Suppressor macrophage treated with lipopolysaccharide for 4 hours (primary cell): ENCODE data around the gene EXD3.

Experiments used
- DNase-seq: peaks from one replicate; pipeline ENCODE4 v3.0.0-alpha.2; 2020

EXD3 gene

DNA sequence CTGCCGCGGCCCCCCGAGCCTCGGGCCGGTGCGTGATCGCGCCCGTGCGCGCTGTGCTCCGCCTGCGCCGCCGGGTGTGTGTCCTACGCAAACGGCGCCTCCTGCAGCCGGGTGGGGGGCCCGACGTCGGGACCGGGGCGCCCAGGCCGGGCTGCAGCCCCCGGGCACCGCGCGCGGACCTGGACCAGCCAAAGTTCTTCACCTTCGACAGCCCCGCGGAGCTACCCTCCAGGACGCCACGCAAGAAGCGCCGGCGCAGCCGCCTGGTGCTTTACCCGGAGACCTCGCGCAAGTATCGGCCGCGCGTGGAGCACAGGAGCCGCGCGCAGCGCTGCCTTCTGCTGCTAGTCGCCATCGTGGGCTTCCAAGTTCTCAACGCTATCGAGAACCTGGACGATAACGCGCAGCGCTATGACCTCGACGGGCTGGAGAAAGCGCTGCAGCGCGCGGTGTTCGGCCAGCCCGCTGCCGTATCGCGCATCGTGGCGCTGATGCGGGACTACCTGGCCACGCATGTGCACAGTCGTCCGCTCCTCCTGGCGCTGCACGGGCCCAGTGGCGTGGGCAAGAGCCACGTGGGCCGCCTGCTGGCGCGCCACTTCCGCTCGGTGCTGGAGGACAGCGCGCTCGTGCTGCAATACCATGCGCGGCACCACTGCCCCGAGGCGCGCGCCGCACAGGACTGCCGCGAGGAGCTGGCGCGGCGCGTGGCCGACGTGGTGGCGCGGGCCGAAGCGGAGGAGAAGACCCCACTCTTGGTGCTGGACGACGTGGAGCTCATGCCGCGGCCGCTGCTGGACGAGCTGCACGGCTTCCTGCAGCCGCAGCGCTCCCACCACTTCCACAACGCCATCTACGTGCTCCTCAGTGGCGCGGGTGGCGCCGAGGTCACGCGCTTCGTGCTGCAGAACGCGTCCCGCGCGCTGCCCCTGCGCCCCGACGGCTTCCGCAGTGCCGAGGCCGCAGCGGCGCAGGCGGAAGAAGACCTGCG, 143.9 kb downstream of the EXD3 start:
- no peak for DNase-seq

DNA sequence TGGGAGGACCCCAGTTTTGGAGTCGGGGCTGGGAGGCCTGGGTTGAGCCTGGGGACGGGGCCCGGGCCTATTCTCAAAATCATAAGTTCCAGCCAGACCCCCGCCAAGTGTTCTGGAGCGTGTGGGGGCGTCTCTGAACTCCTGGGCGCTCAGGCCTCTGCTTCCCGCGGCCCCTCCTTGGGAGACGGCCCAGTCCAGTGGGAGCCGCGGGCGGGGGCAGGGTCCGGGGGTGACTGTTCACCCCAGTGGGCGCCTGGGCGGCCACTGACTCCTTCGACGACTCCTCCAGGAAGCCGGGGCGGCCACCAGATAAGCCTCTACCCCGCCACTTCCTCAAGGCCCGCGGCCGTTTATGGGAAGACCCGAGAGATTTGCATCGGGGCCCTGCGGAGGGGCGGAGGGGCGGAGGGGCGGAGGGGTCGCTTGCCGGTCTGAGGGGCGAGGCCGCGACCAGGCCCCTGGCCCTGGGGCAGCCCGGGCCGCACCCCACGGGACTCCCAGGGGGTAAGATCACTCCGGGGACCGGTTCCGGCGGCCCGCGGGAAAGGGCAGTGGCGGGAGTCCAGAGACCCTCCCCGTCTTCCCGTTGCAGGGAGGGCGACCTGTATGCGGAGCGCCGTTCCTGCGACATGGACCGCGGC, 144.8 kb downstream of the EXD3 start:
- peak; percentile 60 for DNase-seq

DNA sequence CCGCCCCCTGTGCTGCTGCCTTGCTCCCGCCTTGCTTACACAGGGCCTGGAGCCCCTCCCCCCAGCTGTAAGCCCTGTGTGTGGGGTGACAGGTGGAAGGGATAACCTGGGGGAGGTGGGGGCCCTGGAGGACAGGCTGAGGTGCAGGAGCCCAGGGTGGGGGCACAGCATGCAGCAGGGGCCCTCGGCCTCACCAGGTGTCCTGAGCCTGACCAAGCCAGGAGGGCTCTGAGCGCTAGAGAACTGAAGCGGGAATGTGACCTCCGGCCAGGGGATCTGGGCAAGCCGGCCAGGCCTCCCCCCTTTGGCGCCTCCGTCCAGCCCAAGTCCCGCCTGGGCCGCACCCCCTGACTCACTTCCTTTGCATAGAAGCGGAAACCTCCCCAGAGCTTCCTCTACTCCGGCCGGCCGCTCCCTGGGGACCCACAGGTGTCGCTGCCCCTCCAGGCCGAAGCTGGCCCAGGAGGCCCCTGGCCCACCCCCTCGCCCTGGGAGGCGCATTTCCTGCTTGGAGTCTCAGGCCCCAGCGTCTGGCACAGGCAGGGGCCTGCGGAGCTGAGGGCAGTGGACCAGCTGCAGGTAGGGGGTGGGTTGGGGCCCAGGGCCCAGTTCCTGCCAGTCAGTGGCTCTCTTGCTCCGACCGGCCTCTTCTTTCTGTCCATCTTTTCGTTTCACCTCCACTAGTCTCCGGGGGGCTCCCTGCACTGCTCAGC, 145.5 kb downstream of the EXD3 start, which contains the start of gene TOR4A:
Gene TOR4A (plus strand): TSS at position 398 of the 713 bp plus-strand sequence. CDS start 964 bp downstream, outside the sequence.
- peak; percentile 87 for DNase-seq

DNA sequence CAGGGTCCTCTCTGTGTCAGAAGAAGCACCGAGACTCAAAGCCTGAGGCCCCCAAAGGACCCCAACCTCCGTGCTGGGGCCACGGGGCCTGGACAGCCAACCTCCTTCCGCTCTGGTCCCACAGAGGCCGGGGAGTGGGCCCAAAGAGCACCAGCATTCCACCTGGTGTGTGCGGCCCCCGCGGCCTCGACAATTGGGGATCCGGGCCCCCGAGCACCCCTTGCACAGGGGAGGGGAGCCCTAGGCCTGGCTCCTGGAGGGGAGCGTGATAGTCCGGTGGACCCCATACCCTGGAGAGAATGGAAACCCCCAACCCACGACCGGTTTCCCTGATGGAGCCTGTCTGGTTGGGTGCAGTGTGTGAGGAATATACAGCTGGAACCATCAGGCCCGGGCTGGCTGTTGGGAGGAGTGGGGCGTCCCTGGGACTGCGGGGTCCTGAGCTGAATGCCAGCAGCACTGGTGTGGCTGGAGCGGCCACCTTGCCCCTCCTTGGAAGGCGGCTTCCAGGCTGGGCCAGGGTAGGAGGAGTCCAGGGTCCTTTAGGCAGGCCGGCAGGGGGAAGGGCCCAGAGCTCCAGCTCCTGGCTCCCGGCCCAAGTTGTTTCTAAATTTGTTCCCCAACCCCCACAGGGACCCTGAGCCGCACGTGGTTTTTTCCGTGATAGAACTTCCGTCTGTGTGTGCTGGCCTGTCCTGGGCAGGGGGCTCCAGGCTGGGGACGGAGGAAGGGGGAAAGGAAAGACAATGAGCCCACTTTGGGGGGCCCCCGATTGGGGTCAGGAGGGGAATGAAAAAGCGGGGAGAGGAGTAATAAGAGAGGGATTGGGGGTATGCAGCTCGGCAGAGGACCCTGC, 146.3 kb downstream of the EXD3 start:
- DNase-seq, result peak; percentile 23

DNA sequence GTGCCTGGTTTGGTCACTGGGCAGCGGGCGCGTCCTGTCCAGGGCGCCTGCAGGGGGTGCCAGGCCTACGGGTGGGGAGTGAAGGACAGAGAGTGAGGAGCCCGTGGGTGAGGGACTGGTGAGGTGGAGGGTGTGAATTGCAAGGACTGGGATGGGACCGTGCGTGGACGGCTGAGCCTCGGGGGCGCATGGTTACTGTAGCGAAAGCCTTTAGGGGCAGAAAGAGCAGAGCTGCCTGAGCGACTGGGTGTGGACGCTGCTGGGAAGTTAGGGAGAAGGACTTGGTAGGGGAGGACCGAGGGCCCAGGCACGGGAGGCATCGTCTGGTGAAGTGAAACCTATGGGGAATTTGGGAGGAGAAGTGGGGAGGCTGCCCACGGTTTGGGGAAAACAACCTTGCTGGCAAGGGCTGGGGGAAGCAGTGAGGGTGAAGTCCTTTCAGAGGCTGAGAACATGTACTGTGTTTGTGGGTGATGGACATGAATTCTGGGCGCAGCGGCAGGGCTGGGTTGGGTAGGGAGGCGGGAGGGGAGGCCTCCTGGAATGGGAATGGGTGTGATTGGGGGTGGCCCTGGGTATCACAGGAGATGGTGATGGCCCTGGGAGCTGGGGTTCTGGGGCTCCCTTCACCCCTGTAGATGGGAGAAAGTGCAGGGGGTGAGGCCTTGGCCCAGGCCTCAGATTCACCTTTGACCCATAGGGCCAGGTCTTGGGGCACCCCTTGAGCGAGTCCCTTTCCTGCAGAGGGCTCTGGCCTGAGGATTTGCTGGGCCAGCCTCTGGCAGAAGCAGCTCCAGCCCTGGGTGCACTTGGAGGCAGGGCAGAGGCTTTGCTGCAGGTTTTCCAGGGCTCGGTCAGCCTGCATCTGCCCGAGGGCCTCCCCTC, 147.1 kb downstream of the EXD3 start:
- DNase-seq, result peak; percentile 61

DNA sequence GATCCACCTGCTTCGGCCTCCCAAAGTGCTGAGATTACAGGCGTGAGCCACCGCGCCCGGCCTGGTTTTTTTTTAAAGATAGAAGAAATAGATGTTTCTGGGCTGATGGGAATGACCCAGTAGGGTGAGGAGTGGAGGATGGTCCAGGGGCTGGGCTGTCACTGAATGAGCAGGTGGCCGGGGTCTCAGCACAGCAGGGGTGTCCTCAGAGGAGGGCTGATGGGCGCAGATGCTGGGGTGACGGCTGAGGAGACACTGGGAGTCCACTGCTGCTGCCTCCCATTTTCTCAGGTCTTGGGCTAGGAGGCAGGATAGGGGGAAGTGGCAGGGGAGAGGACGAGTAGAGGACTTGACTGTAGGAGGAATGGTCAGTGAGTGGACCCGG, 147.8 kb downstream of the EXD3 start:
- no peak for DNase-seq

DNA sequence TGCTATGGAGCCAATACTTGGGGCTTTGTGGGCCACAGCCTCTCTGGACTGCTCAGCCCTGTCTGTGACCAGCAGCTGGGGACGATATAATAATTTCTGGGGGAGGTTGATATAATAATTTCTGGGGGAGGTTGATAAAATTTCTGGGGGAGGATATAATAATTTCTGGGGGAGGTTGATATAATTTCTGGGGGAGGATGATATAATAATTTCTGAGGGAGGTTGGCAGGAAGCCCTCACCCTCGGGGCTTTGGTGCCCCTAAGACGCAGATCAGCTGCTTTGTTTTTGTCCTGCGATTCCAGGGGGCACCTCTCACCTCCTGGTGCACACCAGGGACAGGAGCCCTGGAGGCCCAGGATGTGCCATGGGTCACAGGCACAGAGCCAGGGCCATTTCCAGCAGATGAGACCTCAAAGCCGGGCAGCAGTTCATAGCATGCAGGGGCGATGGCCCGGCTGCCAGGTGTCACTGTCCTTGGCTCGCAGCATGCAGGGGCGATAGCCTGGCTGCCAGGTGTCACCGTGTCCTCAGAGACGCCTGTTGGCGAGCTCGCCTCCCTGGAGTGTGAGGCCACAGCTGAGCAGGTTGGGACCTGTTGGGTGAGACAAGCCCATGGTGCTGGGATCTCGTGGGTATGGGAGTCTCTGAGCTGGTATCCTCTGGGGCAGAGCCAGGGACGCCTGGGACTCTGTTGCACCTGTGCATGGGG, 149.2 kb downstream of the EXD3 start:
- no peak for DNase-seq

DNA sequence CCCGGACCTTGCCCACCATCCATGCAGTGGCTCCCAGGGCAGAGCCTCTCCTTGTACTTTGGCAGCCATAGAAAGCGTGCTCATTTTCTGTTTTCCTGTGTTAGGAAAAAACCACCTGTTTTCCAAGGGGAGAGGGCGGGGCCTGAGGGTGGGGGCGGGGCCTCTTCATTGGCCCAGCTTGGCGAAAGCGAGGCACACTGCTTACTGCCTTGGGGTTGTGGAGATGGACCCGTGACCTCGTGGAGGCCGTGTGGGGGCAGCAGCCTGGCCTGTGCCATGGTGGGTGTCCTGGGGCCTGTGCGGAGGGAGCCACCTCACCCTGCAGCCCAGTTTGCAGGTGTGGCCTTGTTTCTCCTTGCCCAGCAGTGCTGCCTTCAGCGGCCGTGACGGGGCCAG, 149.9 kb downstream of the EXD3 start:
- DNase-seq, result no peak

DNA sequence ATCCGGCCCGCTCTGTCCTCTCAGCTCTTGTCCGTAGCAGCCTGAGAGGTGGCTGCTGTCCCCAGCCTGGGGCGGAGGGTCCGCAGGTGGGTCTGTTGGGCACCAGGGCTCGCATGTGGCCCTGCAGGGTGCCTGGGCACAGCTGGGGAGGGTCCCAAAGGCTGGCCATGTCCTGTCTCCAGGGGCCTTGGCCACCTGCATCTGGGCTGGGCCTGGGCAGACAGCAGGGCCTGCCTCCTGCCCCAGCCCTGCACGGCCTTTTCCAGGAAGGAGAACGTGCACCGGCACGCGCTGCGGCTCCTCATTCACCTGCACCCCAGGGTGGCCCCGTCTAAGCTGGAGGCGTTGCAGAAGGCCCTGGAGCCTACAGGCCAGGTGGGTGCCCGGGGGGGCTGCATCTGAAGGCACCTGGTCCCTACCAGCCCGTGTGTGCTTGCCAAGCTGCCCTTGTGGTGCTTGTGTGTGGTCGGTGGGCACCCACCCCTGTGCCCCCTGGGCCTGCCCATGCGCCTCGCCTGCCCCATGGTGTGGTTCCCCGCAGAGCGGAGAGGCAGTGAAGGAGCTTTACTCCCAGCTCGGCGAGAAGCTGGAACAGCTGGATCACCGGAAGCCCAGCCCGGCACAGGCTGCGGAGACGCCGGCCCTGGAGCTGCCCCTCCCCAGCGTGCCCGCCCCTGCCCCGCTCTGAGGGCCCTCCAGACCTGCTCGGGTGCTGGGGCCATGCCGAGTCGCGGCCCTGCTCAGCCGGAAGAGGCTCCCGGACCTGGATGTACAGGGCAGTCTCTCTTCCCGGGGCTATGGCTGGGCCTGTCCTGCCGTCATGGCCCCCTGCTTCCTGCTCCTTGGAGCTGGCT, 150.5 kb downstream of the EXD3 start:
- DNase-seq, result no peak

DNA sequence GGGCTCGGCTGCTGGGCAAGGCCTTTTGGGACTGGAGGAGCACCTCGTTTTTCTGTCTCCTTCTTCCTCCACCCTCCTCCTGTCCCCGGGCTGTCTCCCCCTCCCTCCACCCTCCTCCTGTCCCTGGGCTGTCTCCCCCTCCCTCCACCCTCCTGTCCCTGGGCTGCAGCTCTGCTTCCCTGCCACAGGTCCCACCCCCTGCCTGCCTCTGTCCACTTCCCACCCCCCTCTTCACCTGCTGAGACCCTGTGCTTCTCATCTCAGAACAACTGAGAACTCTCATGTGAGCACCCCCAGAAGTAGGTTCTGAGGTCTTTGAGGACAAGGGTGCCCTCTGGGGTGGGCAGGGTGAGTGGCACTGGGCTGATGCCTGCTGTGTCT, 151.3 kb downstream of the EXD3 start:
- DNase-seq, result no peak

DNA sequence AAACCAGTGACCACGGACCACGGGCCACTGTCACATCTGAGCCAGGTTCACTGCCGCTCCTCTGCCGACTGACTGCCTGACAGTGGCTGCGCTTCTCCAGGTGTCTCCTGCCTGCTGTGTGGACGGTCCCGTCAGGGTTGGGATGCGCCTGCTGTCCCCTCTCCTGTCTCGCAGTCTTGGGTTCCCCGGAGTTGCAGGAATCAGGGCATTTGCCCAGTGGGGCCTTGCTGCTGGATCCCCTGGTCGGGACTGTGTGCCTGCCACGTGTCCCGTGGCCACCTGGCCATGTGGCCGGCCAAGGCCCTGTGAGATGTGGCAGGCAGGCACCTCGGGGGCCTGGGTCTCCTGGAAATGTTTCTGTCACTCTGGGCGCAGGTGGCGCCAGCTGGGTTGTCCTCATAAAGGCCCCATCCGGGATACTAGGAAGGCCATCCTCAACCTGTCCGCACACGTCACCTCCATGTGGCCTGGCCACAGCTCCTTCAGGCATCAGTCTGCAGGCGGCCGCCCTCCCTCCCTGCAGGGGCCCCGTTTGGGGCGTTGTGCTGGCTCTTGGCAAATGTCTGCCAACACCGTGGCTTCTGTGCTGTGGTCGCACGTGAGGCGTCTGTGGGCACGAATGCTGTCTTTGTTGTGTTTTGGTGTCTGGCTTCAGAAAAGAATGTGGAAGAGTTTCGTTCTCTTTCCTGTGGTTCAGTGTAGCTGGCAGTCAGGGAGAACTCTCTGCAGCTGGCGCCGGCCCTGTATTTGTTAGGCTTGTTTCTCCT, 151.8 kb downstream of the EXD3 start:
- no peak for DNase-seq

DNA sequence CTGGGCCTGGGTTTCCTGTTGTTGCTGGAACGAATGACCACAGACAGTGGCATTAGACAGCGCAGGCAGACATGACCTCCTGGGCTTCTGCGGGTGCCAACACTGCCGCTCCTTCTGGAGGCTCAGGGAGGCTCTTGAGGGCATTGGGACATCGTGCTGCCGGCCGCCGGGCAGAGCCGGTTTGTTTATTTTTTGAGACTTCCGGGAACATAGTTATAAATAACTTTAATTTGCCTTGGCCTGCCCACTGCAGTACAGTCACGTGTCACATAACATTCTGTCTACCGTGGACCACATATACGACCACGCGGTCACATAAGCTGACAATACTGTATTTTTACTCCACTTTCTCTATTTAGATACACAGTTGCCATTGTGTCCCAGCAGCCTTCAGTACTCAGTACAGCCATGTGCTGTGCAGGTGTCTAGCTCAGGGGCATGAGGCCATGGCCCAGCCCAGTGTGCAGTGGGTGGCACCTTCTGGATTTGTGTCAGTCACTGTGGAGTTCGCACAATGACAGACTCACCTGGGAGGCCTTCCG, 153.7 kb downstream of the EXD3 start:
- no peak for DNase-seq

DNA sequence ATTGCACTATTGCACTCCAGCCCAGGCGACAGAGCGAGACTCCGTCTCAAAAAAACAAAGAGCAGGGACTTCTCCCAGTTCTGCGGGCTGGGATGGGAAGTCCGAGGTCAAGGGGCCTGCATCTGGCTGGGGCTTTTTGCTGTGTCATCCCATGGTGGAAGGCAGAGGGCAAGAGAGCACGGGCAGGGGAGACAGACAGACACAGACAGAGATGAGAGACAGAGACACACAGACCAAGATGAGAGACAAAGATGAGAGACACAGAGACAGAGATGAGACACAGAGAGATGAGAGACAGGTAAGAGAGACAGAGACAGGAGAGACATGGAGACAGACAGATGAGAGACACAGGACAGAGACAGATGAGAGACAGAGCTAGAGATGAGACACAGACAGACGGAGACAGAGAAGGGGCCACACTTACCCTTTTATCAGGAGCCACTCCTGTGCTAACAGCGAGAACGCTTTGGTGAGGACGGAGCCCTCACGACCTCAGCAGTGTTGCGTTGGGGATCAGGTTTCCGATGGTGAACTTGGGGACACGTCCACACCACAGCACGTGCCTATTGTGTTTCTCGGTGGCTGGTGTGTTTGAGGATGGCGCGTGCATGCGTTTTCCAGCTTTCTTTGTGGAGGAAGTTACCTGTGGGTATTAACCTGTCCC, 154.3 kb downstream of the EXD3 start:
- DNase-seq, result peak; percentile 23

DNA sequence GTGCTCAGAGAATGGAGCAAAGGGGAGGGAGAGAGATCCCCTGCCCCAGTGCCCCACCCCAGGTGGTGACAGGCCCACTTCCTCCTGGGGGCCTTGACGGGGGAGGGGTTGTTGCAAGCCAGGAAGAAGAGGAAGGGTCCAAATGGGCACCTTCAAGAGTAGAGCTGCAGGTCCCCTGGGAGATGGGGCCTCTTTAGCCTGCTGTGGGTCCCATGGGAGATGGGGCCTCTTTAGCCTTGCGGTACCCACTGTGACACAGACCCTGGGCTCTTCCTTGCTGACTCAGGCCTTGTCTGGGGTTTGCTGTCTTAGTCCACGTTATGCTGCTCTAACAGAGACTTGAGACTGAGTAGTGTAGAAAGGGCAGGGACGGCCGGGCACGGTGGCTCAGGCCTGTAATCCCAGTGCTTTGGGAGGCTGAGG, 155.0 kb downstream of the EXD3 start:
- DNase-seq, result no peak

DNA sequence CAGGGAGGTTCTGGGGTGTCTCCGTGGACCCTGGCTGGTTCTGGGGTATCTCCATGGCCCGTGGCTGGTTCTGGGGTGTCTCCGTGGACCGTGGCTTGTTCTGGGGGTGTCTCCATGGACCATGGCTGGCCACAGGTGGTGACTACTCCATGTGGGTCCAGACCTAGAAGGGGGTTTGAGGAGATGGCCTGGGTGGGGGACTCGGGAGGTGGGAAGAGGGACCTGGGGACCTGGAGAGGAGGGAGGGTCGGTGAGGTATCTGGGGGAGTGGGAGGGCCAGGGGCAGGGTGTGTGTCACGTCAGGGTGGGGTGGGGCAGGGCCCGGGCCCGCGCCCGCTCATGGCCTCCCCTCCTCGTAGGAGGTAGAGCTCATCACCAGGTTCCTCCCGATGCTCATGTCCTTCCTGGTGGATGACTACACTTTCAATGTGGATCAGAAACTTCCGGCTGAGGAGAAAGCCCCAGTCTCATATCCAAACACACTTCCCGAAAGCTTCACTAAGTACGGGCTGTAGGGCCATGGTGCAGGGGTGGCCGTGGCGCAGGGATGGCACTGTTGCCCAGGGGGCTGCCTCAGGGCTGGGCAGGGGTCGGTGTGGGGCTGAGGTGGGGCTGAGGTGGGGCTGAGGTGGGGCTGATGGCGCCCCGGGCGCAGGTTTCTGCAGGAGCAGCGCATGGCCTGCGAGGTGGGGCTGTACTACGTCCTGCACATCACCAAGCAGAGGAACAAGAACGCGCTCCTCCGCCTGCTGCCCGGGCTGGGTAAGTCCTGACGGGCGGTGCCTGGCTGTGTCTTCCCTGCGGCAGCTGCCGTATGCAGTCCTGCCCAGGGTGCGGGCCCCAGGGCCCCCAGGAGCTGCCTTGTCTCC, 156.1 kb downstream of the EXD3 start:
- no peak for DNase-seq

DNA sequence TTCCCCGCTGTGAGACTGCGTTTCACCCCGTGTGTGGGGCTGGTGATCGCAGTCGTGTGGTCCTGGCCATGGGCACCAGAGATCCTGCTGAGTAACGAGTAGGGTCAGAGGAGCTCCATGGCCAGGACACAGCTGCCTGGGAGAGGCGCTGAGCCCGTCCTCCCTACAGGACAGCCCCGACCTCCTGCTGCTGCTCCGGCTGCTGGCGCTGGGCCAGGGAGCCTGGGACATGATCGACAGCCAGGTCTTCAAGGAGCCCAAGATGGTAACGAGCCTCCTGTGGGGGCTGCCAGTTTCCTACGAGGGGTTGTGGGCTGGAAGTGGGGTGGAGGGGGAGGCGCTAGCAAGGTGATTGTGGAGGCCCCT, 156.8 kb downstream of the EXD3 start:
- no peak for DNase-seq

DNA sequence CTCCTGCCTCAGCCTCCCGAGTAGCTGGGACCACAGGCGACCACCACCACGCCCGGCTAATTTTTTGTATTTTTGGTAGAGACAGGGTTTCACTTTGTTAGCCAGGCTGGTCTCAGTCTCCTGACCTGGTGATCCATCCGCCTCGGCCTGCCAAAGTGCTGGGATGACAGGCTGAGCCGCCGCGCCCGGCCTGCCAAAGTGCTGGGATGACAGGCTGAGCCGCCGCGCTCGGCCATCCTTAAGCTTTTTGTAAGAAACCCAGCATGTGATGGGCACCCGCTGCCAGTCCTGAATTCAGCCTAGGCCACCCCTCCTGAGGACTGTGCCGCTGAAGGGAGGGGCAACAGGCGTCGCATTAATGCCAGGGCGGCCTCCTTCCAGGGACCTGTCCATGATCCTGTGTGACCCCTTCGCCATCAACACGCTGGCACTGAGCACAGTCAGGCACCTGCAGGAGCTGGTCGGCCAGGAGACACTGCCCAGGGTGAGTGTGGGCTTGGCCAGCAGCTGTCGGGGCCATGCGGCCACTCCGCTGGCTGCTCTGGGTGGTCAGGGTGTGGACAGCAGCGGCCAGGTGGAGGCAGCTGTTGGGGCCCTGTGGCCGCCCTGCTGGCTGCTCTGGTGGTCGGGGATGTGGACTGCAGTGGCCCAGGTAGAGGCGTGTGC, 157.3 kb downstream of the EXD3 start:
- DNase-seq, result no peak
